ENCODE data around the gene KDM1A. TPM values are rescaled to one million over a fixed set of nuclear protein-coding genes. Genes with fewer than 3 reads are reported as not detected.

Gene KDM1A
- total RNA-seq, 1 experiment from 2014 or later = 204 TPM

GRCh38 chr1:23092447-23092846, 73.2 kb downstream of the KDM1A start:
- Histone ChIP-seq H3K4me1 (ENCODE audit: insufficient read depth, low read length) (no peaks in the 10 kb centered on the region), H3K18ac (ENCODE audit: insufficient read length, low read depth, low read length) (no peak overlapping the region), H2AK5ac (ENCODE audit: insufficient read length, low read length) (no peak overlapping the region), H4K5ac (ENCODE audit: insufficient read length, low read depth, low read length) (no peak overlapping the region), H3K27me3 (ENCODE audit: insufficient read depth, low read length) (no peaks in the 10 kb centered on the region), H3K79me1 (ENCODE audit: insufficient read depth, low read depth, low read length, poor library complexity, severe bottlenecking) (no peaks in the 10 kb centered on the region), H2AFZ (ENCODE audit: low read length) (no peak overlapping the region), H3K4ac (ENCODE audit: low read depth, low read length) (no peak overlapping the region), H2BK12ac (ENCODE audit: insufficient read length, low read depth, low read length) (no peak overlapping the region), H3K4me2 (ENCODE audit: insufficient read depth, insufficient read length, low read length) (no peak overlapping the region), H4K91ac (ENCODE audit: insufficient read length, low read depth, low read length) (no peak overlapping the region), H2BK20ac (ENCODE audit: low read depth, low read length, poor library complexity, severe bottlenecking) (no peak overlapping the region), H4K20me1 (ENCODE audit: control insufficient read depth, insufficient read depth, insufficient read length) (no peaks in the 10 kb centered on the region), H3K23ac (ENCODE audit: insufficient read length, low read depth, low read length) (no peak overlapping the region), H3K14ac (ENCODE audit: insufficient read depth, low read length) (no peak overlapping the region), H3K27ac (ENCODE audit: insufficient read length, low read depth, low read length) (no peak overlapping the region), H3K9me3 (ENCODE audit: control insufficient read depth, low read depth, low read length) (no peaks in the 10 kb centered on the region), H2BK5ac (ENCODE audit: insufficient read length, low read length) (no peak overlapping the region), H3K79me2 (ENCODE audit: insufficient read depth, low read length) (no peaks in the 10 kb centered on the region), H3T11ph (ENCODE audit: low read length) (no peak overlapping the region), H3K23me2 (ENCODE audit: insufficient read length, low read depth, low read length, poor library complexity, severe bottlenecking) (no peaks in the 10 kb centered on the region), H3K56ac (ENCODE audit: insufficient read length, low read depth, low read length) (no peak overlapping the region), H2BK15ac (ENCODE audit: low read depth, low read length) (no peak overlapping the region), H3K9ac (ENCODE audit: extremely low read depth, insufficient read length, low read length) (no peak overlapping the region), H4K8ac (replicated peaks; ENCODE audit: insufficient read length, low read depth, low read length) (no peak overlapping the region), H2BK120ac (ENCODE audit: low read depth, low read length, poor library complexity, severe bottlenecking) (no peak overlapping the region)
- peaks cover 15 to 70% (median 63%) of the 10 kb centered on the region in 3 experiments for H3K36me3 Mint-ChIP-seq (ENCODE audit: insufficient read depth in 1 of 3, low read depth in 3 of 3)
- H3K4me3 Mint-ChIP-seq = no peak overlapping the region
- WGBS (ENCODE audit: extremely low coverage, insufficient read length, low lambda C conversion rate) = no CpG with 5 or more reads among the region's 12 CpGs
- H3K4me1 Mint-ChIP-seq = no peaks in the 10 kb centered on the region
- H3K9me3 Mint-ChIP-seq = no peaks in the 10 kb centered on the region
- no peaks in the 10 kb centered on the region for H3K27me3 Mint-ChIP-seq (ENCODE audit: low read depth)
- TF ChIP-seq CTCF (conservative IDR thresholded peaks at IDR 0.05) = no peak
- no peak for DNase-seq
- H3K27ac Mint-ChIP-seq = no peak overlapping the region

Measured in H9 (cell line).